CD4-positive, alpha-beta T cell (primary cell): ENCODE data around the gene ADARB2. TPM values are rescaled to one million over a fixed set of nuclear protein-coding genes. Genes with fewer than 3 reads are reported as not detected.

Experiments
- ATAC-seq: fragments of 200-7000 bp; cut with Tn5 transposase; one replicate; pipeline ENCODE4 v1.10.0; 2022; ENCODE audit warnings: mild to moderate bottlenecking; ENCODE audit not compliant: poor library complexity
- CTCF ChIA-PET: fragments of 350-600 bp; sonication (Branson Sonifier 250); formaldehyde crosslinking; loops from one replicate; lab custom pipeline; 2021; ENCODE audit warnings: antibody characterized with exemption, inconsistent platforms; lab: Charles Lee
- POLR2A ChIA-PET: fragments of 350-600 bp; sonication (Branson Sonifier 250); formaldehyde crosslinking; loops from one replicate; lab custom pipeline; 2021; ENCODE audit warnings: antibody characterized with exemption, inconsistent platforms; lab: Charles Lee
- DNase-seq, 14 experiments: peaks; one replicate each; pipeline ENCODE4 v3.0.0-alpha.2; 2013 to 2020; ENCODE audit warnings: mixed read lengths in 2 of 14
- H3K27ac ChIP-seq, 2 donors: one replicate each; pipeline versions ENCODE4 v1.5.1 to v1.7.0; 2013; ENCODE audit warnings: low read length in 2 of 2, low read depth in 1 of 2, mild to moderate bottlenecking in 1 of 2
- H3K27me3 ChIP-seq, 2 experiments: 1 replicate in 1 of 2; 2 replicates in 1 of 2; pipeline versions ENCODE4 v1.6.1 to v1.7.0; 2013; ENCODE audit warnings: low read length in 2 of 2, control low read depth in 1 of 2, mild to moderate bottlenecking in 1 of 2, moderate library complexity in 1 of 2; ENCODE audit not compliant: insufficient read depth in 2 of 2, control insufficient read depth in 1 of 2
- H3K36me3 ChIP-seq: one replicate; pipeline ENCODE4 v1.6.1; 2013; ENCODE audit warnings: low read length, control low read depth; ENCODE audit not compliant: insufficient read depth
- H3K4me1 ChIP-seq: one replicate; pipeline ENCODE4 v1.6.1; 2013; ENCODE audit warnings: low read length, control low read depth; ENCODE audit not compliant: insufficient read depth
- H3K4me3 ChIP-seq: one replicate; pipeline ENCODE4 v1.5.1; 2013; ENCODE audit warnings: mild to moderate bottlenecking, low read length, moderate library complexity
- H3K9me3 ChIP-seq, 2 experiments: 1 replicate in 1 of 2; 2 replicates in 1 of 2; pipeline versions ENCODE4 v1.6.1 to v1.7.0; 2013; ENCODE audit warnings: low read length in 2 of 2, mild to moderate bottlenecking in 2 of 2, control low read depth in 1 of 2, moderate library complexity in 1 of 2; ENCODE audit not compliant: control insufficient read depth in 1 of 2, insufficient read depth in 1 of 2
- H3K27ac Mint-ChIP-seq: one replicate; pipeline ENCODE4 v1.8.0; 2020; ENCODE audit warnings: mixed read lengths
- H3K27me3 Mint-ChIP-seq: one replicate; pipeline ENCODE4 v1.8.0; 2021; ENCODE audit warnings: mixed read lengths
- H3K36me3 Mint-ChIP-seq: one replicate; pipeline ENCODE4 v1.8.0; 2021; ENCODE audit warnings: low read depth, mixed read lengths
- H3K4me1 Mint-ChIP-seq: one replicate; pipeline ENCODE4 v1.8.0; 2021; ENCODE audit warnings: low read depth, mixed read lengths
- H3K4me3 Mint-ChIP-seq: one replicate; pipeline ENCODE4 v1.8.0; 2020; ENCODE audit warnings: mild to moderate bottlenecking, mixed read lengths
- H3K9me3 Mint-ChIP-seq: one replicate; pipeline ENCODE4 v1.8.0; 2020; ENCODE audit warnings: mixed read lengths
- intact Hi-C, 2 experiments: fragments of 100-400 bp; cut with DNase I in 1 of 2; cut with micrococcal nuclease in 1 of 2; formaldehyde crosslinking; loops; one replicate each; pipeline versions ENCODE4 v1.15.1 to v1.9.0; 2023 to 2025; cut with DNase I, micrococcal nuclease
- total RNA-seq, 174 experiments: library from RNA in 2 of 174; stranded (reverse) in 2 of 174; gene quantifications; one replicate each; pipeline ENCODE4 v1.2.3 and lab custom pipeline; 2021 to 2026
- TF ChIP-seq, protein P1 (sequence below): fragments of 200-600 bp; IDR thresholded peaks from one replicate; pipeline ENCODE4 v1.8.0; 2022; ENCODE audit warnings: antibody characterized with exemption, mild to moderate bottlenecking

ADARB2 gene
- total RNA-seq, 2 experiments from 2014 or later, result 0.14 TPM; not detected in 1

DNA sequence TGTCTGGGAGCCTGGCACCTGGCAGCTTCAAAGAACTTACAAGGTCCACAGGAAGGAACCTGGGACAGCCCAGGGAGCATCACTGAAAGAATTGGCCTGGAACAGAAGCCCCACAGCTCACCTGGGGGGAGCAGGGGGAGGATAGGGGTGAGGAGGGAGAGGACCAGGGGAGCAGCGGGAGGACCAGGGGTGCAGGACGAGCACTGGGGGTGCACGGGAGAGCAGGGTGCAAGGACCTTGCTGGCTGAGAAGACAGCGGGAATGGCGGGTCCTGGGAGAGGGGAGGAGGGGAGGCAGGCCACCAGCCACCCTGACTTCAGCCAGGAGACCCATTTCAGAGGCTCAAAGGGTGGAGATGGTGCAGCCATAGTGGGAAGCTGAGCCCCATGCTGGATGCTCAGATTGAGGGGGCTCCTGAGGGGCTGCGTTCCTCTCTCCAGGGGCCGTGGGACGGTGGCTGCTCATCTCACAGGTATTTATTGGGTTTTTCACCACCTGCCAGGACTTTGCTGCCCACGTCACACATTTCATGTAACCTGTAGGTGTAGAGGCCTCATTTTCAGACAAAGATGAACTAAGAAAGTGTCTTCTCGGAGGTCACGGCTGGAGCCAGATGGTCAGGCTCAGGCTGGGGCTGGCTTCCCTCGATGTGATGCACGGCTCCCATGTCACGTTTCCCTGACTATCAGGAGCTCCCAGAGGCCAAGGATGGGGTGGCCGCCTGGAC lies 571.1 kb downstream of the ADARB2 start:
- Mint-ChIP-seq H3K4me1 (no peaks in the 10 kb centered on the region), H3K36me3 (no peaks in the 10 kb centered on the region), H3K27ac (no peak overlapping the region), H3K9me3 (no peaks in the 10 kb centered on the region), H3K4me3 (no peak overlapping the region), H3K27me3 (peaks cover 5% of the 10 kb centered on the region)
- intact Hi-C loops, result no loop called here
- Histone ChIP-seq H3K27me3 (no peaks in the 10 kb centered on the region), H3K9me3 (peaks cover 0 to 6% of the 10 kb centered on the region in 2 experiments), H3K4me1 (no peaks in the 10 kb centered on the region), H3K36me3 (no peaks in the 10 kb centered on the region), H3K4me3 (no peak overlapping the region), H3K27ac (no peak overlapping the region)
- ChIA-PET CTCF (no interaction called here), POLR2A (no interaction called here)
- ATAC-seq, result no peak
- TF ChIP-seq, protein P1, sequence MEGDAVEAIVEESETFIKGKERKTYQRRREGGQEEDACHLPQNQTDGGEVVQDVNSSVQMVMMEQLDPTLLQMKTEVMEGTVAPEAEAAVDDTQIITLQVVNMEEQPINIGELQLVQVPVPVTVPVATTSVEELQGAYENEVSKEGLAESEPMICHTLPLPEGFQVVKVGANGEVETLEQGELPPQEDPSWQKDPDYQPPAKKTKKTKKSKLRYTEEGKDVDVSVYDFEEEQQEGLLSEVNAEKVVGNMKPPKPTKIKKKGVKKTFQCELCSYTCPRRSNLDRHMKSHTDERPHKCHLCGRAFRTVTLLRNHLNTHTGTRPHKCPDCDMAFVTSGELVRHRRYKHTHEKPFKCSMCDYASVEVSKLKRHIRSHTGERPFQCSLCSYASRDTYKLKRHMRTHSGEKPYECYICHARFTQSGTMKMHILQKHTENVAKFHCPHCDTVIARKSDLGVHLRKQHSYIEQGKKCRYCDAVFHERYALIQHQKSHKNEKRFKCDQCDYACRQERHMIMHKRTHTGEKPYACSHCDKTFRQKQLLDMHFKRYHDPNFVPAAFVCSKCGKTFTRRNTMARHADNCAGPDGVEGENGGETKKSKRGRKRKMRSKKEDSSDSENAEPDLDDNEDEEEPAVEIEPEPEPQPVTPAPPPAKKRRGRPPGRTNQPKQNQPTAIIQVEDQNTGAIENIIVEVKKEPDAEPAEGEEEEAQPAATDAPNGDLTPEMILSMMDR, result no peak
- no peak for DNase-seq

DNA sequence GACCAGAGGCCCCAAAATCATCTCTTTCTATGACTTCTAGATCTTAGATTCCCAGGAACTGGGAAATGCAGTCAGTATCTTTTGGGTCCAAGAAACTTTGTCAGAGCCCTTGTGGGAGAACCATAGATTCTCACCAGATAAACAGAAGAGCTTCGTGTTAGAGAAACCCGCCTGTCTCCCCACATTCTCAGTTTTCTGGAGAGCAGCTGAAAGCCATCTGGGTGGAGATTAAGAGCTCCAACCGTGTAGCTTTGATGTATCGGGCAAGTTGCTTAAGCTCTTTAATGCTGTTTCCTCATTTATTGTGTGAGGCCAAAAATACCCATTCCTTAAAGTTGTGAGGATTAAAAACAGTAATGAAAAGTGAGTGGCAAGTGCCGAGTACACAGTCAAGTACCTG lies 573.5 kb downstream of the ADARB2 start:
- H3K27ac Mint-ChIP-seq, result no peak overlapping the region
- no peaks in the 10 kb centered on the region for H3K4me1 Mint-ChIP-seq
- Histone ChIP-seq H3K27ac (no peak overlapping the region), H3K27me3 (no peaks in the 10 kb centered on the region), H3K4me1 (no peaks in the 10 kb centered on the region), H3K36me3 (no peaks in the 10 kb centered on the region), H3K4me3 (no peak overlapping the region), H3K9me3 (peaks cover 0 to 13% of the 10 kb centered on the region in 2 experiments)
- no peaks in the 10 kb centered on the region for H3K9me3 Mint-ChIP-seq
- POLR2A ChIA-PET, result no interaction called here
- DNase-seq (no peak), ATAC-seq (no peak)
- TF ChIP-seq, protein P1, result no peak
- no peaks in the 10 kb centered on the region for H3K36me3 Mint-ChIP-seq
- intact Hi-C loops, result no loop called here
- CTCF ChIA-PET, result no interaction called here
- H3K4me3 Mint-ChIP-seq, result no peak overlapping the region
- H3K27me3 Mint-ChIP-seq, result peaks cover 5% of the 10 kb centered on the region

DNA sequence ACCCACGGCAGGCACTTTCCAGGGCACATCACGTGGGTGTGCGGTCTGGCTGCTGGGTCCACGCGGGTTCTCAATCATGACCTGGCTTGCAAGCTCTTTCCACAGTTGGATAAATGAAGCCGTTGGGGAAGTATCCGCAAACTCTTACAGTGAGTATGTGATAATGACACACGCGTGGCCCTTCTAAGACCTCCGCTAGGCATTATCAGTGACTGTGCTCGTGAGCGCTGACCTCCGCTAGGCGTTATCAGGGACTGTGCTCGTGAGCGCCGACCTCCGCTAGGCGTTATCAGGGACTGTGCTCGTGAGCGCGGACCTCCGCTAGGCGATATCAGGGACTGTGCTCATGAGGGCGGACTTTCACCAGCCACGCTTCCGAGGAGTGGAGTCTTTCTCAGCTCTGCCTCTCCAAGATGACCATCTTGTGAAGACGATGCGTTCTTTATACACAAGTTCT lies 574.1 kb downstream of the ADARB2 start:
- H3K4me1 ChIP-seq, result no peaks in the 10 kb centered on the region
- ATAC-seq (no peak), DNase-seq (no peak)
- CTCF ChIA-PET, result no interaction called here
- no peaks in the 10 kb centered on the region for H3K27me3 ChIP-seq
- H3K27ac ChIP-seq, result no peak overlapping the region
- H3K27ac Mint-ChIP-seq, result no peak overlapping the region
- H3K4me3 ChIP-seq, result no peak overlapping the region
- H3K27me3 Mint-ChIP-seq, result peaks cover 5% of the 10 kb centered on the region
- TF ChIP-seq, protein P1, result no peak
- H3K9me3 ChIP-seq, result peaks cover 0 to 13% of the 10 kb centered on the region in 2 experiments
- H3K9me3 Mint-ChIP-seq, result no peaks in the 10 kb centered on the region
- POLR2A ChIA-PET, result no interaction called here
- intact Hi-C loops, result no loop called here
- no peaks in the 10 kb centered on the region for H3K4me1 Mint-ChIP-seq
- H3K4me3 Mint-ChIP-seq, result no peak overlapping the region
- no peaks in the 10 kb centered on the region for H3K36me3 ChIP-seq
- H3K36me3 Mint-ChIP-seq, result no peaks in the 10 kb centered on the region
